Measurements from ENCODE around the gene ARHGAP23. TPM values are rescaled to one million over a fixed set of nuclear protein-coding genes. Genes with fewer than 3 reads are reported as not detected.
A peak's percentile ranks its signal among the peaks of the same experiment; 100 is the strongest.
"Not testable (repeated sequence)": the region's sequence is repeated elsewhere in the genome, so short reads cannot be mapped to it uniquely, and the experiment has no call there.

ARHGAP23 gene
- total RNA-seq, 1 experiment from 2014 or later: 32.0 TPM

DNA sequence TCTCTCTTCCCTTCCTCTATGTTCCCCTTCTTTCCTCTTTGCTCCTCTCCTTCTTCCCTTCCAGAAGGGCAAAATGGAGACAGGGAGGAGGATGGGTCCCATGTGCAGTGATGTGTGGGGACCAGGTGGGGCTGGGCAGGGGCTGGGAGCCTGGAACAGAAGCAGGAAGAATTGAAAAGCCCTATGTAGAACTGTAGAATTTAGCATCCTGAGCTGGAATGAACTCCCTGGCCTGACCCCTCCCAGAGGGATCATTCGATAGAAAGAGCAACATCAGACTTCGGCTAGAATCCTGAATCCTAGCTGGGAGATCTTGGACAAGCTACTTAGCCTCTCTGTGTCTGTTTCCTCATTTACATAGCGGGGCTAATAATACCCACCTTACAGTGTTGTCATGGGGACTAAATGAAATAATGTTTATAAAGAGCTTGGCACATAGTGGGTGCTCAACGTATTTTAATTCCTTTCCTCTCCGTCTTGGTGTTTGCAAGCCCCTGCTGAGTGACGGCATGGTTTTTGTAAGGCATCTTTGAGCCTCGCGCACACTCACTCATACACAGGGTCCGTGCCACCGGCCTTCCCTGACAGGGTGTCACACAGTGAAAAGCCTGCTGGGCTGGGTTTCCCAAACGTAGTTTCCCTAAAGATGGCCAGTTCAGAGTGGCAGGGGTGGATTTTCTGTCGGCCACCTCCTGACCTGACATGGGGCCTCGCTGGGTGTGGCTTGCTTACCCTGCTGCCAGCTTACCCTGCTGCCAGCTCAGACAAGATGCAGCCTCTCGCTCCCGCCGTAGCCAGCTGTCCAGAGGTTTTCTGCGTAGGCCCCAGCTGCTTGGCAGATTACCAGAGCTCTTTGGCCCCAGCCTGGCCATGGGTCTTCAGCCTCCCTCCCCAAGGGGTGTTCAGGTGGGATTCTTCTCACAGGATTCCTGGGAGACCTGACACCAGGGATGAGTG lies 6.1 kb upstream of the ARHGAP23 start:
- no peak for DNase-seq (ENCODE audit: low read depth)

DNA sequence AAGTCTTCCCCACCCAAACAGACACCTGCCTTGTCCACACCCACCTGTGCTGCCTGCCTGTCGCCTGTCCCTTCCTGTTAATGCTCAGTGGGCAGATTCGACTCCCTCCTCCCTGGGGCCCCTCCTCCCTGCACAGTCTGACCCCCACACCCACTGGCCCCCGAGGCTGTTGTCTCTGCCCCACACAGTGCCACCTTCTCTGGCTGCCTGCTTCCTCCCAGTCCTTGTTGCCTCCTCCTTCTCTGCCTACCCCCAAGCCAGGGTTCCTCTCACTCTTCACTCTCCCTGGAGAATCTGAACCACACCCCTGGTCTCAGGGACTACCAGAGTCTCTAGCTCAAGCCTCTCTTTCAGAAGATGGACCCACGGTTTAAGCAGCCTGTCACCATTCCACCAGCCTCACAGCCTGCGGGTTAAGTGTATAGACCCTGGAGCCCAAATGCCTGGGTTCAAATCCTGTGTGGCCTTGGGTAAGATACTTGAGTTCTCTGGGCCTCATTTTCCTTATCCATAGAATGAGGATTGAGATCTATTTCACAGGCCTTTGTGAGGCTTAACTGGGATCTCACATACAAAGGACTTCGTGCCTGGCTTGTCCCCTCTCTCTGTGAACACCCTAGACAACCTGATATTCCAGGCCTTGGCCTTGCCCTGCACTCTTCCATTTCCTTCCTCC lies 3.8 kb upstream of the ARHGAP23 start:
- no peak for DNase-seq (ENCODE audit: low read depth)

DNA sequence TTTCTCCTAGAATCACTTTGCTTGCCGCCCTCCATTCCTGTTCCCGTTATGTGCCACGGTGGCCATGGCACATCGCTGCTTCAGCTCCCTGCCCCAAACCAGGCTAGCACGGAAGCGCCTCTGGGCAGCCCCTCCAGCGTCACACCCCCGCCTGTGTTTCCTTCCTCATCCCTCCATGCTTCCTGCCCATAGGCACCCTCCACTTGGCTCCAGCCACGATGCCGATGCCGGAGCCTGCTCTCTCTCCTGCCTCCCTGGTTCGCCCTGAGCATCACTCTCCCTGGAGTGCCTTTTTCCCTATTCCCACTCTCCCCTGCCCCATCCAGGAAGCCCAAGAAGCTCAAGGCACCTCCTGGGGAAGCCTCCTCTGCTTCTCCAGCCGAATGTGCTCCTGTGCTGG lies 3.2 kb upstream of the ARHGAP23 start:
- no peak for DNase-seq (ENCODE audit: low read depth)

DNA sequence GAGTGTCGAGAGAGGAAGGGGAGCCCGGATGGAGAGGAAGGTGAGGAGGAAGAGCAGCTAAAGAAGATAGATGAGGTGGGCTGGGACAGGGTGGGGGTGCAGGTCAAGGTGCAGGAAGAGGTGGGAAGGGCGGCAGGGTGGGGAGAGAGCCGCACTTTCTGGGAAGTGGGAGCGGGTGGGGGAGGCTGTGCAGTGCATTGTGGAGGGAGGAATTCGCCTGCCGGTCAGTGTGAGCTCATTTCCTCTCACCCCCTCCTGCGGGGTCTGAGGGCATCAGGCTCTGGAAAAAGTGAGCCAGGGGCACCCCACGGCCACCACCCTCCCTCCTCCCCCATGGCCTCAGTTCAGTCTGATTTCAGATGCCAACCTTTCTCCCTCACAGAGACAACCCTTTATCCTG lies 2.5 kb upstream of the ARHGAP23 start:
- DNase-seq (ENCODE audit: low read depth): peak; percentile 56

DNA sequence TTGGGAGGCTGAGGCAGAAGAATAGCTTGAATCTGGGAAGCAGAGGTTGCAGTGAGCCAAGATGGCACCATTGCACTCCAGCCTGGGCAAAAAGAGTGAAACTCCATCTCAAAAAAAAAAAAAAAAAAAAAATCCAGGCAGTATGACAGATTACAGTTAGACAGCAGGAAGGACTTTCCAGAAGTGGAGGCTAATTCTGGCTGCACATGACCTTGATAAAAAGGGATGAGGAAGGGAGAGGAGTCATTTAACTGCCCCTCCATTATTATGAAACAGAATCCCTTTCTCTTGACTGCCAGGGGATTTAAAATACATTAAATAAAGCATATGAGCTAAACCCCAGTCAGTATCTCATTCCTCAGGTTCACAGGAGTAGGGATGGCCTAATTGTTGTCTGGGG lies 1.8 kb upstream of the ARHGAP23 start:
- DNase-seq (ENCODE audit: low read depth): no peak

DNA sequence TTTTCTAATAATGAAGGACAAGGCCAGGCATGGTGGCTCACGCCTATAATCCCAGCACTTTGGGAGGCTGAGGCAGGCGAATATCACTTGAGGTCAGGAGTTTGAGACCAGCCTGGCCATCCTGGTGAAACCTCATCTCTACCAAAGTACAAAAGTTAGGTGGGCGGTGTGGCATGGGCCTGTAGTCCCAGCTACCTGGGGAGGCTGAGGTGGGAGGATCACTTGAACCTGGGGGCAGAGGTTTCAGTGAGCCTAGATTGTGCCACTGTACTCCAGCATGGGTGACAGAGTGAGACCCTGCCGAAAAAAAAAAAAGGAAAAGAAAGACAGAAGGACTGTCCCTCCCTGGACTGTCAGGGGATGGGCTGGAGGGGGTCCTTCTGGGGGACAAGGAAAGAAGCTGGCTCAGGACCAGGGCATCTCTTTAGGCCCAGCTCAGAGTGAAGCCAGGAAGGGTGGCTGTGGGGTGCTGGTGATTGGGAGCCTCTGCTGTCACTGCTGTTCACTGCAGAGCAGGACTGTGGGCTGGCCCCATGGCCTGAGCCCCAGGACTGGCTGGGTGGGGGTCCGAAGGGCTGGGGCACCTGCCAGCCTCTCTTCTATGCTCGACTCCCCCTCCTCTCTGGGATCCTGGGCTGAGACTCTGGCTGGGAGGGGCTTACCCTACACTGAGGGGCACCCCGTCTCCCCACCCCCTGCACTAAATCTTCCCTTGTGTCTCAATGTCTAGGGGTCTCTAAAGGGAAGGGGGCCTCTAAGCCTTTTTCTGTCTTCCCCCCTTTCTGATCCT lies 909 bp upstream of the ARHGAP23 start:
- DNase-seq (ENCODE audit: low read depth): no peak

DNA sequence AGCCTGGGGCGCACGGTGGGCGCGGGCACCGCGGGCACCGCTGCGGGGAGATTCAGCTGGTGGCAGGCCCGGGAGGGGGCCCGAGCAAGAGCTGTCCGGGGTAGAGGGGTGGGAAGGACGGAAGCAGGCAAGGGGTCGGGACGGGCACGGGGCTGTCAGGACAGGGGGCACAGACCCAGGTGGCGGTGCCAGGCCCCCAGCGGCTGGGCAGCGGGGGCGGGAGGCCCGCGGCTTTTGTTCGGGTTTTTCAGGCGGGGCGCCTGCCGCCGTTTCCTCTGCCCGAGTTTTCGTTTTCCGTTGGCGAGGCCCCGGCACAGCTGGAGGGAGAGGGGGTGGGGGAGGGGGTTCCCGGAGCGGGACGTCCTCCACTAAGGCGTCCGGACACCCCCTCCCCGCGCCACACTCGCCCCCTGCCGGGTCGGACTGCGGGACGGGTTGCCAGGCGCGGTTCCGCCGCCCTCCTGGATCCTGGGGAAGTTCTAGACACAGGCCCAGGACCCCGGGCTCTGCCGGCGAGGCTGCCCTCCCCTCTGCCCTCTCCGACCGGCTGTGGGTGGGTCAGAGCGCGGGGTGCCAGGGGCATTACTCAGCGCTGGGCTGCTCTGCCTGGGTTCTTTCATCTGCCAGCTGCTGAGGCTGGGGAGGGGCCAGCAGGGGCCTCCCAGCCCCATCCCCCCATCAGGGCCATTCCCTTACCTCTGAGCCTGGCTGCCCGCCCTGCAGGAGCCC lies 543 bp downstream of the ARHGAP23 start:
- peak; percentile 70 for DNase-seq (ENCODE audit: low read depth)

DNA sequence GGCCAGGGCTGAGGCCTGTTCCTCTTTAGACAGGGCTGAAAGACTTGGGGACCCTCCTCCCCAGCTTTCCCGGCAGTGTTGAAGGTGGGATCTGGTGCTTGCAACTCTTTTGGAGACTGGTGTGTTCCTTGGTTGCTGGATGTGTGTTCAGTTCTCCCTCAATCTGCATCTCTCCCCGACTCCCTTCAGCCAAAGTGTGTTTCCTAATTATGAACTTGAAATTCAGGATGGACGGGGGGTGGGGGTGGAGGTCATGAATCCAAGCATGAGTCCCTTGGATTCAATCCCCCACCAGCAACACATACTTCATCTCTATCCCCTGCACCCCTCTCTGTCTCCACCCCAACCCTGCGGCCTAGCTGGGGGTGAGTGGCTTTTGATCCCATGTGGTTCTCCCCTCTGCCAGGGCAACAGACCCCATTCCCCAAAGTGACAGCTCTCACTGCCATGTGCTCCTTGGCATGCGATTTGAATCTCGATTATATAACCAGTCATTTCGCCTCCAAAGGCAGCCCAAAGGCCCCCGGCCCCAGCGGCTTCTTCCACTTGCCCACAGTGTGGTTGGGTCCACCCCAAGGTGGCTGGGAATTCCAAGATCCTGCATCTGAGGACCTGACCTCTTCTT lies 1.3 kb downstream of the ARHGAP23 start:
- DNase-seq (ENCODE audit: low read depth): no peak

DNA sequence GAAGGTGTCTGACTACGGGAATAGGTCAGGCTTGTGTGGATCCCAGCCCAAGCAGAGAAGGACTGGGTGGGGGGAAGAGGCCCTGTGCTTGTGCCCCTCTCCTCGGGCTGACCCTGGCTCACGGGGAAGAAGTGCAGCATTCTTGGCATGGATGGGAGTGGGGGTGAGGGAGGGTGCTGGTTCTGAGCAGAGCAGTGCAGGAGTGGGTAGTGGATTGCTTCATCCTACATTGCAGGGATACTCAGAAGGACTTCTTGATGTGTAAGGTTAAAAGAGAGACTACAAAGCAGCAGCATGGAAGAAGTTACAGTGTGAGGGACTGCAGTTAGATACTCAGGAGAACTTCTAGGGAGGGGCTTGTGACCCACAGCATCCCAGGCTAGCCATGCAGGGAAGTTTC lies 2.1 kb downstream of the ARHGAP23 start:
- DNase-seq (ENCODE audit: low read depth): no peak

DNA sequence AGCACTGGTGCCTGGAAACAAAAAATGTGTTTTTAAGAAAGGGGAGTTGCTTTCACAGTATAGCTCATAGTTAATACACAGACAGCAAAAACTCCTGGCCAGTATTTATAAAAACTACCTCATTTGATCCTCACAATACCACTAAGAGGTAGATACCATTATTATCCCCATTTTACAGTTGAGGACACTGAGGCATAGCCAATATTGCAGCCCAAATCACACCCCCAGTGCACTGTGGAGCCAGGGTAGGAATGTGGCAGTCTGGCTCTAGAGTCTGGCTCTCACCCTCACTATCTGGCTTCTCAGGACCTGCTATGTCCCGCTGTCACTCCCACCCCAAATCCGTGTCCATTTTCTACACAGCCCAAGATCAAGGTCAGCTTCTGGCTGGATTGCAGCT lies 2.6 kb downstream of the ARHGAP23 start:
- DNase-seq (ENCODE audit: low read depth): no peak

DNA sequence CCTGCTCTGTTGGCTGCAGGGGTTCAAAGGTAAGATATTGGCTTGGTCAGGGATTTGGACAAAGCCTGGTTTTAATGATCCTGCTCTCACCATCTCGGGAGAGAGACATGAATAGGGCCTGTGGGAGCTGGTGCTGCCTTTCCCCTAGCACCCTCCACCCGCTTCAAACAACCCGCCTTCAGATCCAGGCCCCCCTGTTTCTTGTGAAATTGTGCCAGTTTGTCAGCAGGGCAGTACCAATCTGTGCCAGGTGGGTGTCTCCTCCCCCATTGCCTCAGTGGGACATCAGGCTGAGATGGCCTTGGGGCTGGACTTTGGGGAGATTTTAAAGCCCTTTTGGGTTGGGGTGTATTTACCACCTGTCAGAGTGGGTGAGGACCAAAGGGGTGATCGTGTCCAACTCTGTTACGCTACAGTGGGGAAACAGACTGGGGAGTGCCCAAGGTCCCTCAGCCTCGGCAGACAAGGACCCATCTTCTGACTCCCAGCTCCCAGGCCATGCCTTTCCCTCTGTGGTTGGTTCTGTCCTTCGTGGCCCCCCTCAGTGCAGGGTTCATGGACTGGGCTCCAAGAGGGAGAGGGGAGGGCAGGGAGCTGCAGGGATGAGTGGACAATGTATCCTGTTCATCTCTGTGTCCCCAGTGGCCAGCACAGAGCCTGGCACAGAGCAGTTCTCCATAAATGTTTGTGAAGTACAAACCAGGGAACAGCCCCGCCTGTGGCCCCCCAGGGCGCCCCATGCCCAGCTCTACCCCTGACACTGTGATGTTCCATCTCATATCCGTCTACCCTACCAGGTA lies 3.3 kb downstream of the ARHGAP23 start:
- DNase-seq (ENCODE audit: low read depth): no peak

DNA sequence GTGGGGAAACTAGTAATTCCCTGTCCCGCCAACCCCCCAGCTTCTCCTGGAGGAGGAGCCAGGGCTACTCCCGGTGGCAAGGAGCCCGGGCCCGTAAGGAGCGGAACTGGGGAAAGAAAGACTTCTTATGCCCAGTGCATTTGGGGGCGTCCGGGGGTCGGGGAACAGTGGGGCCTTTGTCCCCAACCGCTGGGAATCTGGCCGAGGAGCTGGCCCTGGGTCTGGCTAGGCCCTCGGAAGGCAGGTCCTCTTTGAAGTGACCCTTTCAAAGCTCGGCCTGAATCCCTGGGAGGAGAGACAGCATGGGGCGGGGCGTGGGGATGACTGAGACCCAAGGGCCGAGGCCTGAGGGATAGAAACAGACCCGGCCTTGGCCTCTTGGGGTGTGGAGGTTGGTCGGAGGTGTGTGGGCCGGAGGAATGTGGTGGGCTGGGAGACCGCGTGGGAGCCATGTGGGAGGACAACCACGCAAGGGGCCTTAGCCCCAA lies 6.0 kb downstream of the ARHGAP23 start:
- no peak for DNase-seq (ENCODE audit: low read depth)

DNA sequence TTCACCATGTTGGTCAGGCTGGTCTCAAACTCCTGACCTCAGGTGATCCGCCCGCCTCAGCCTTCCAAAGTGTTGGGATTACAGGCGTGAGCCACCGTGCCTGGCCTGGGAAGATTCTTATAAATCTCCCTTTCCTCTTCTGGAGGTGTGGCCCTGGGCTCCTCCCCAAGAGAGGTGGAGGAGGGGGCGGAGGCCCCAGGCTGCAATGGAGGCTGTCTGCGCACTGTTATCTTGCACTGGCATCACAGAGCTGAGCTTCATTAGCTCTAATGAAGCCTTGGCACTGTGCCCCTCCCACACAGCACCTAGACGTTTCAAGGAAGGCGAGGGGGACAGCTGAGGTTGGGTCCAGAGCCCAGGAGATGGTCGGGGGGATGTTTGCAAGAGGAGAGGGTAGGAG lies 7.5 kb downstream of the ARHGAP23 start:
- DNase-seq (ENCODE audit: low read depth): no peak

DNA sequence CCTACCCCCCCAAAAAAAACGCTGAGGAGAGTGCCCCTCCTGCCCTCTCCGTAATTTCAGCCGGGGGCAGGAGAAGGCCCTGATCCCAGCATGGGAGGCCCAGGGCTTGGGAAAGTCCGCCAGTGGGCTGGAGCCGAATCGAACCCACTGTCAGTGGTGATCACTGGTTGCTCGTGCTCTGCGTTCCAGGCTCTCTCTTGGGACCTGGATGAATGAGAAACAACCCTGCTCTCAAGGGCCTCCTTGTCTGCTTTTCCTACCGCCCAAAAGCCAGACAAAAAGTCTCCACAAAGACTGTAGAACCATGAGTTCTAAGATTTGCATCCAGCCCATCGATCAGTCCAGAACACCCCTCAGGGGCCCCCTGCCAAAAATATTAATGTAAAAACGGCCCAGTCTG lies 8.1 kb downstream of the ARHGAP23 start:
- no peak for DNase-seq (ENCODE audit: low read depth)

DNA sequence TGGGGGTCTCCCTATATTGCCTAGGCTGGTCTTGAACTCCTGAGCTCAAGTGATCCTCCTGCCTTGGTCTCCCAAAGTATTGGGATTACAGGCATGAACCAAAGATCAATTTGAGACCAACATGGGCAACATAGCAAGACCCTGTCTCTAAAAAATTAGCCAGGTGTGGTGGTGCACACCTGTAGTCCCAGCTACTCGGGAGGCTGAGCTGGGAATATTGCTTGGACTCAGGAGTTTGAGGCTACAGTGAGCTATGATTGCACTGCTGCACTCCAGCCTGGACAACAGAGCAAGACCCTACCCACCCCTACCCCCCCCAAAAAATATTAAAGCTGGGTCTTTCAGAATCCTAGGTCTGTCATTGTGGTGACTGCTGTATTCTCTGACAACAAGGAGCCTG lies 9.0 kb downstream of the ARHGAP23 start:
- DNase-seq (ENCODE audit: low read depth): not testable (repeated sequence)

DNA sequence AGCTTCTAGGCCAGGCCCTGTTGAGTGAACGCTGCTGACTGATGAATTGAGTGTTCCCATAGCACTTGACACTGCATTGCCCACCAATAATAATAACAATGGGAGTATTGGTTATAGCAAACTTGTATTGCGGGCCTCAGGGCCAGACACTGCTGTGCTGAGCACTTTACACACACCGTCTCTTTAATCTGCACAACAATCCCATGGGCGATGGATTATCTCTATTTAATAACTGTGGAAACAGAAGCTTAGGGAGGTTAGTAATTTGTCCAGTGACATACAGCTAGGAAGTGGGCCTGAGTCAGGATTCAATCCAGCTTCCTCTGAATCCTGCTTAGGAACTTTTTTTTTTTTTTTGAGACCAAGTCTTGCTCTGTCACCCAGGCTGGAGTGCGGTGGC lies 11.2 kb downstream of the ARHGAP23 start:
- no peak for DNase-seq (ENCODE audit: low read depth)

DNA sequence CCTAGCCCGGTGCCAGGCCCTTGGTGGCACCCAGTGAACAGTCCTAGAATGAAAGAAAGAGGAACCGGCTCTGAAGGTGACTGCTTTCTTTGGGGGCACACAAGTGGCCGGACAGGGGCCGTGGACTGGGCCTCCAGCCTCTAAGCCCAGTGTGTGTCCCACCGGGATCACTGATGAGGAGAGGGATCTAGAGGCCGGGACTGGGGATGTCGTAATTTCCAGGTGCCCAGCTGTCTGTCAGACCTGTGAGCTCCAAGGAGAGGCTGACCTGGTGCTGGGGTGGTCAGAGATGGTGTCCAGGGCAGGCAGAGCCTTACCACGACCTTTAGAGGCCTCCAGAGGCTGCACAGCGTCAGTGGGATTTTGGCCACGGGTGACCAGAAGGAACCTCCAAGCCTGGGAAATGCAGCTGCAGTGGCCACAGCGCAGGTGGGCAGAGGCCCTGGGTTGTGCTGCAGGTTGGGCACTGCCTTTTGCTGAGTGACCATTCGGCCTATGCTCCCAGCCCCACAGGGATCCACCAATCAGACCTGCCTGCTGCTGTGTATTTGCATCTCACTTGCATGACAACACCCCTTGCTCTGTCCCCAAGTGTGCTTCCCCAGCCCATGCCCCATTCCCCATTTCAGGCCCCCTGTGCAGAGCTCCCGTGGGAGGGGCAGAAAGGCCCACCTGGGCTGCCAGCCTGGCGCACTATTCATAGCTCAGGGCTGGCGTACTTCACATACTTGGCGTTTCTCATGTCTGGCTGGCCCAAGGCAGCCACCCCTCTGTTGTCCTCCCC lies 12.5 kb downstream of the ARHGAP23 start:
- no peak for DNase-seq (ENCODE audit: low read depth)

DNA sequence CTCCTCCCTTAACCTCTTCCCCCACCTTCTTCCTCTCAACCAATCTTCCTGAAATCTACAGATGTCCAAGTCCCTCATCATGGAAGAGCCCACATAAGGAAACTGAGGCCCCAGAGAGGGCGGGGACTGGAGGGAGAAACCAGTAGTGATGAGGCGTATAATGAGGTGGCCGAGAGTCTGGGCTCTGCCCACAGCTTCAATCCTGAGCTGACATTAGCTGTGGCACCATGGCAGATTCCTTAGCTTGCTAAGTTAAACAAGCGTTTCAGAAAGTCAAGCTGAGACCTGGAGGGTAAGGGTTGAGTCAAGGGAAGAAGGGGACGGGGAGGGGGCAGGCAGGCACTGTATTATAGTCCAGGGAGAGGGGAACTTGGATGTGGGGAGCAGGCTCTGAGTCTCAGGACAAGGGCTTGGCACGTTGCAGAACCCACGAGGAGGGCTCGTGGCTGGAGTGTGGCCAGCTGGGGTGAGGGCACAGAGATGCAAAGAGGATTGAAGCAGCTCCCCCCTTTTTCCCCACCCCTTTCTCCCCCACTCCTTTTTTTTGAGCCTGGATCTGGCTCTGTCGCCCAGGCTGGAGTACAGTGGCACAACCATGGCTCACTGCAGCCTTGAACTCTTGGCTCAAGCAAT lies 13.3 kb downstream of the ARHGAP23 start:
- DNase-seq (ENCODE audit: low read depth): no peak

DNA sequence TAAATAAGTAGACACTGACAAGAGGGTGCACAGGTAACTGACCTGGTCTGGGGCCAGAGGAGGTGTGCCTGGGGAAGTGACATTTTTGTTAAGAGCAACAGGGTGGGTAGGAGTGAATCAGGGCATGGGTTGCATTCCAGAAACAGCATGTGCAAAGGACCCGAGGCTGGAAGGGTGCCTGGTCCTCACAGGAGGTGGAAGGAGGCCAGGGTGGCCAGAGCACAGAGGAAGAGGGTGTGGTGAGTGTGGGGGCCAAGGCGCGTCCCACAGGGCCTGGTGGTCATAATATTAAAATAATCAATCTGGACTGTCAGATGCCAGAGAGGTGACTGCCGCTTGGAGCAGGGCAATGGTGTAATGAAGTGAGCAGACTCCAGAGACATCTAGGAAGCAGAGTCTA lies 14.3 kb downstream of the ARHGAP23 start:
- DNase-seq (ENCODE audit: low read depth): no peak

Data from M059J (cell line).